D341Med (cell line): ENCODE results near the gene COPZ1.

Source experiments
- DNase-seq: peaks from one replicate; pipeline ENCODE4 v3.0.0; 2012; ENCODE audit warnings: low spot score

The COPZ1 gene

GRCh38 chr12:54359762-54360351, 34.9 kb downstream of the COPZ1 start:
- DNase-seq = no peak

GRCh38 chr12:54360717-54361456, 36.0 kb downstream of the COPZ1 start:
- peak; percentile 73 for DNase-seq

- DNase-seq = no peak
Measured at GRCh38 chr12:54363047-54363446, 38.1 kb downstream of the COPZ1 start.

- DNase-seq = no peak
Measured at GRCh38 chr12:54363618-54364017, 38.7 kb downstream of the COPZ1 start.

- no peak for DNase-seq
Measured at GRCh38 chr12:54364413-54364812, 39.5 kb downstream of the COPZ1 start, which contains the start of gene GPR84. TSS of gene GPR84 (minus strand) at chr12:54364486. CDS start at chr12:54363851, 635 bp downstream.

GRCh38 chr12:54368025-54368708, 43.2 kb downstream of the COPZ1 start:
- no peak for DNase-seq

- DNase-seq = peak; percentile 83
Measured at GRCh38 chr12:54368709-54369596, 44.0 kb downstream of the COPZ1 start.

- DNase-seq = no peak
Measured at GRCh38 chr12:54369597-54370131, 44.7 kb downstream of the COPZ1 start.

- peak; percentile 89 for DNase-seq
Measured at GRCh38 chr12:54370171-54370730, 45.3 kb downstream of the COPZ1 start.

- no peak for DNase-seq
Measured at GRCh38 chr12:54371328-54372112, 46.6 kb downstream of the COPZ1 start.

GRCh38 chr12:54372113-54372806, 47.3 kb downstream of the COPZ1 start:
- no peak for DNase-seq

- no peak for DNase-seq
Measured at GRCh38 chr12:54373649-54374561, 49.0 kb downstream of the COPZ1 start.

- DNase-seq = no peak
Measured at GRCh38 chr12:54374562-54375258, 49.8 kb downstream of the COPZ1 start.

GRCh38 chr12:54375259-54375579, 50.3 kb downstream of the COPZ1 start:
- no peak for DNase-seq

GRCh38 chr12:54376596-54376995, 51.7 kb downstream of the COPZ1 start:
- DNase-seq = no peak

GRCh38 chr12:54377007-54377406, 52.1 kb downstream of the COPZ1 start:
- DNase-seq = no peak

GRCh38 chr12:54377797-54378515, 53.0 kb downstream of the COPZ1 start:
- DNase-seq = no peak
